GM18909 (cell line): Measurements from ENCODE around the gene LPAR2.
"Not testable (repeated sequence)": the region's sequence is repeated elsewhere in the genome, so short reads cannot be mapped to it uniquely, and the experiment has no call there.

ENCODE experiments used
- ATAC-seq: cut with Tn5 transposase; IDR thresholded peaks from one replicate; pipeline ENCODE4 v1.9.1; 2021; ENCODE audit warnings: mild to moderate bottlenecking; ENCODE audit not compliant: unreplicated experiment, poor library complexity

The LPAR2 gene

GRCh38 chr19:19633711-19634515, 5.9 kb upstream of the LPAR2 start:
- no peak for ATAC-seq

GRCh38 chr19:19632661-19633060, 4.6 kb upstream of the LPAR2 start:
- no peak for ATAC-seq

DNA sequence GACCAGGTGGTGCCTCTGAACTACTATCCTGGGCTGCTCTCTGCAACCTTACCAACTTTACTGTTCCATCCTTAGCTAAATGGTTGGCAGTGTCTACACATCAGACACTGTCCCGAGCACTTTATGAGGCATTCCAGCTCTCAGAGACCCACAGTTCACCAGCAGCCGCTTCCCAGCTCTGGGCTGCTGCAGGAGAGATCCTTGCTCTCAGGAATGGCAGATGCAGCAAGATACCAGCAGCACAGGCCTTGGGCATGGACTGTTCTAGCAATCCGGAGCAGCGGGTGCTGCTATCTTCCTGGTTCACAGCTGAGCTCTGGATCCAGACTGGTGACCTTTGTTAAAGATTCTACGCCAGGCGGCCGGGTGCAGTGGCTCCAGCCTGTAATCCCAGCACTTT, 3.3 kb upstream of the LPAR2 start:
- no peak for ATAC-seq

- no peak for ATAC-seq
These were observed 2.4 kb upstream of the LPAR2 start for GRCh38 chr19:19630426-19630825.

- no peak for ATAC-seq
These were observed 2.0 kb upstream of the LPAR2 start for GRCh38 chr19:19630062-19630414.

DNA sequence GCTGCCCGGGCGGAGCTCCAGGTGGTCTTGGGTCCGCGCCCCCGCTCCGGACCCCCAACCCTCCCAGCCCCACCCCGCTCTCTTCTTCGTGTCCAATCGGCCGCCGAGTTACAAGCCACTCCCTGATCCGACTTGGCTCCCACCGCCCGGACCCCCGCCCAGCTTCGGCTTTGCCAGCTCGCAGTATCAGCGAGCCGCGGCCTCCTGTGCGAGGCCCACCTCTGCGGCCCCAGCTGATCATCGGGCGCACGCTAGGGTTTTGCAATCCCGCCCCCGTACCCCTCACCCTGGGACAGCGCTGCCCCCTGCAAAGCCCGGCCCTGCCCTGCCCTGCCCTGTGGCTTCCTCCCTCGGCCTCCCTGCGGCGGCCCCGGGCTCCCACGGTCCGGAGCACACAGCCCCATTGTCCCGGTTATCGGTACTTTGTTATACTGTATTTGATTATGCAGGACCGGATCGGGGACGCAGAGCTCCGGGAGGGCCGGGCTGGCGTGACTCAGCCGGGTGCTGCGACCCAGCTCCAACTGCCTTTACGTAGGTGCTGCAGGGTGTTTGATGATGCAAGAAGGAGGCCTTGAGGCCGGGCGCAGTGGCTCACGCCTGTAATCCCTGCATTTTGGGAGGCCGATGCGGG, 598 bp upstream of the LPAR2 start:
- ATAC-seq, result peak; percentile 9

DNA sequence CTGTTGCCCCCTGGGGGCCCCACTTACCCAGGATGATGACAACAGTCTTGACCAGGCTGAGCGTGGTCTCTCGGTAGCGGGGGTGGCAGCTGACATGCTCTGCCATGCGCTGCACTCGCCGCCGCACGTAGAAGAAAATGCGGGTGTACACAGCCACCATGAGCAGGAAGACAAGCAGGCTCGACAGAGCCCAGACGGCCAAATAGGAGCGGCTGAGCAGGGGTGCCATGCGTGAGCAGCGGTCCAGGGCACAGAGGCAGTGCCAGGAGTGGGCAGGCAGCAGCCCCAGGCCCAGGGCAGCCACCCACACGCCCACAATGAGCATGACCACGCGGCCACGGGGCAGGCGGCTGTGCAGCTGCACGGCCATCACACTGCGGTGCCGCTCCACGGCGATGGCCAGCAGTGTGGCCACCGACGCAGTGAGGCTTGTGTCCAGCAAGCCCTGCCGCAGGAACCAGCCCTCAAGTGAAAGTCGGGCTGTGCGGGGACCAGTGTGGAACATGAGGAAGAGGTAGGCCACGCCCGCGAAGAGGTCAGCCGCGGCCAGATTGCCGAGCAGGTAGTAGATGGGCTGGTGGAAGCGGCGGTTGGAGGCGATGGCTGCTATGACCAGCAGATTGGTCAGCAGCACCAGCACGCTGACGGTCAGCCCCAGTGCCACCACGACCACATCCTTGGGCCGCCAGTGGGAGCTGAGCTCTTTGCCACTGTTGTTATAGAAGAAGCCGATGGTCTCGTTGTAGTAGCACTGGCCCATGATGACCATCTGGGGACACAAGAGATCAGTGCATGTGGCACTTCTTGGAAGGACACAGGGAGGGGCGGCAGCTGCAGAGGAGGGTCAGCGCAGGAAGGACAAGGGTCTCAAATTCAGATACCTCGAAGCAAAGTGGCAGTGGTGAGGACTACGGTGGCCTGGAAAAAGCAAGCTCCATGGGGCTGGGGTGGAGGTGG, 1.2 kb downstream of the LPAR2 start:
- ATAC-seq, result no peak

DNA sequence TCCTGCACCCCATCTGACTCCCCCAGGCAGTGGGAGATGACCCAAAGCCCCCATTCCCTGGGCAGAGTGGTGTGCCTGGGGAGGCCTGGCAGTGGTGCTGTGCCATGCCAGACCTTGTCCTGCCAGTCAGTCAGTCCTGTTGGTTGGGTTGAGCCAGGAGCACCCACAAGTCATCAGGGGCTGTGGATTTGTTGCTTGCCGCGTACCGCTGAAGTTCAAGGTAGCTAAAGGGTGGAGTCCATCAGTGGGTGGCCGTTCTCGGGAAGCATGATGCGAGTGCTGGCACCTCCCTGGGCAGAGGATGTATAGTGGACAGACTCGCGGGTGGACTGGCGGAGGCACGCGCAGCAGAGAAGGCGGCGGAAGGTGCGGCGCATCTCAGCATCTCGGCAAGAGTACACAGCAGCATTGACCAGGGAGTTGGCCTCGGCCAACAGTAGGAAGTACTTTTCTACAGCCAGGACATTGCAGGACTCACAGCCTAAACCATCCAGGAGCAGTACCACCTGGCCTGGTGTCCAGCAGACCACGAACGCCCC, 3.9 kb downstream of the LPAR2 start:
- no peak for ATAC-seq

GRCh38 chr19:19623383-19623782, 4.6 kb downstream of the LPAR2 start:
- ATAC-seq, result no peak

DNA sequence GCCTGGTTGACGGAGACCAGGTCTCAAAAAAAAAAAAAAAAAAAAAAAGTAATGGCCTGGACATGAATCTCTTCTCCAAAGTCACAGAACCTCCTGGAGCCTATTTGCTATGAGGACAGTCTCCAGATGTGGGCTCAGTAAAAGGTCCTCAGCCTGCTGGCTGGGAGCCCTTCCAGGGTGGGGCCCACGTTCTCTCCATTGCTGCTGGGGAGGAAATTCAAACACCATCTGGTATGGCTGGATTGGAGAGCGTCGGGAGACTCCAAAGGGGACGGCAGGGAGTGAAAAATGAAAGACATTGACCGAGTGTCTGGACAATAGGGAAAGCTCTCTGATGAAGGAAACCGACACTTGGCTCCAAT, 8.2 kb downstream of the LPAR2 start:
- no peak for ATAC-seq

DNA sequence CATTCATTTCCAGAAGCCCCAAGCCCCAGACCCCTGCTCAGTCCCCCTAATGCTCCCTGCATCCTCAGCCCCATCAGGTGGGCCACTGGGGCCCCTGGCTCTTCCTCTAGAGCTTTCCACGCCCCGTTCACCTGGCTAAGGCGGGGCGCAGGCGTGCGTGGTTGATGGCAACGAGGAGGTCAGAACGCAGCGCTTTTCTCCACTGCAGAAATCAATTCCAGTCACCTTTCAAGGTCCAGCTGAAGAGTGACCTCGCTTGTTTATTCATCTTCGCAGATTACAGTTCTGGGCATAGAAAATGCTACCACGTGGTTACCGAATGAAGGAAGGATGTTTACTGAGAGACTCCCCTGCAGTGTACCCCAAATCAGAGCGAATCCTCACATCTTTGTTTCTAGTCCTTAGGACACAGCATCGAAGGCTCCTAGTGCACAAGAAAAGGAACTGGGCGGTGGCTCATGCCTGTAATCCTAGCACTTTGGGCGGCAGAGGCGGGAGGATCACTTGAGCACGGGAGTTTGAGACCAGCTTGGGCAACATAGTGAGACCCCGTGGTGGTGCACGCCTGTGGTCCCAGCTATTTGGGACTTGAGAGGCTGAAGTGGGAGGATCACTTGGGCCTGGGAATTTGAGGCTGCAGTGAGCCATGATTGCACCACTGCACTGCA, 8.7 kb downstream of the LPAR2 start:
- no peak for ATAC-seq

- peak; percentile 97 for ATAC-seq
These were observed 9.6 kb downstream of the LPAR2 start, which contains the start of gene PBX4 for GRCh38 chr19:19618219-19619051. Gene PBX4 (minus strand): TSS chr19:19618687. CDS start chr19:19618629, 58 bp downstream.

- ATAC-seq, result no peak
These were observed 12.9 kb downstream of the LPAR2 start for GRCh38 chr19:19615086-19615485.

GRCh38 chr19:19613506-19613905, 14.5 kb downstream of the LPAR2 start:
- no peak for ATAC-seq

- no peak for ATAC-seq
These were observed 17.4 kb downstream of the LPAR2 start for GRCh38 chr19:19610376-19611202.

DNA sequence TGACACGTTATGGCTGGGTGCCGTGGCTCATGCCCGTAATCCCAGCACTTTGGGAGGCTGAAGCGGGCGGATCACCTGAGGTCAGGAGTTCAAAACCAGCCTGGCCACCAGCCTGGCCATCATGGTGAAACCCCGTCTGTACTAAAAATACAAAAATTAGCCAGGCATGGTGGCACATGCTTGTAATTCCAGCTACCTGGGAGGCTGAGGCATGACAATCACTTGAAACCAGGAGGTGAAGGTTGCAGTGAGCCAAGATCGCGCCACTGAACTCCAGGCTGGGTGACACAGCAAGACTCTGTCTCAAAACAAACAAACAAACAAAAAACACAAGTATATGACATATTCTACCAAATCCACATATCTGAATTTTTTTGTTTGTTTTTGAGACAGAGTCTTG, 21.3 kb downstream of the LPAR2 start:
- not testable (repeated sequence) for ATAC-seq

DNA sequence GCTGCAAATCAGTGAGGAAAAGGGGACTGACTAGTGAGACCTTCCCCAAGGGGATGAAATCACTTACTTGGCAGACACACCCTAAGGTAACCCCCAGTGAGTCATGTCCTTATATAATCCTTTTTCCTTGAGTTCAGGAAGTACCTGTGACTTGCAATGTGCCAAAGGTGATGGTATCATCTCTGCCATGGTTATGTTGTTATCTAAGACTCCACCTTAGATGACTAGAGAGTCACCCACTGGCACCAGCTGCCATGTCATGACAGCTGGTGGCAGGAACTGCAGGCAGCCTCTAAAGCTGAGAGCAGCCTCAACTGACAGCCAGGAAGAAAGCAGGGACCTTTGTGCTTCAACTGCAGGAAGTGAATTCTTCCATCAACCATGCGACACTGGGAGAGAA, 22.0 kb downstream of the LPAR2 start:
- ATAC-seq, result no peak

GRCh38 chr19:19602713-19603324, 25.2 kb downstream of the LPAR2 start:
- no peak for ATAC-seq
